K562 (cell line): ENCODE measurements around the gene FCHSD1. TPM values are rescaled to one million over a fixed set of nuclear protein-coding genes. Genes with fewer than 3 reads are reported as not detected.
A peak's percentile ranks its signal among the peaks of the same experiment; 100 is the strongest.

Experiments
- CBX1 ChIP-seq: sonication (generic); IDR thresholded peaks from 2 replicates; pipeline ENCODE4 v1.6.1; 2016; ENCODE audit warnings: antibody characterized with exemption, low read depth, mild to moderate bottlenecking
- CBX5 ChIP-seq: IDR thresholded peaks from 2 replicates; pipeline ENCODE4 v1.6.1; 2014; ENCODE audit warnings: low read depth, borderline replicate concordance
- COPS2 ChIP-seq: fragments of 450-650 bp; conservative IDR thresholded peaks from 2 replicates; pipeline ENCODE4 v1.6.1; 2016; ENCODE audit warnings: mild to moderate bottlenecking, moderate library complexity
- ELF4 ChIP-seq: fragments of 450-650 bp; formaldehyde crosslinking; IDR thresholded peaks from 2 replicates; pipeline ENCODE4 v1.4.0; 2022; ENCODE audit warnings: missing genetic modification characterization
- GABPA ChIP-seq: fragments of 200-800 bp; sonication (Bioruptor generic); conservative IDR thresholded peaks from 2 replicates; pipeline ENCODE4 v1.6.1; 2016; ENCODE audit warnings: low read depth, missing genetic modification characterization, missing compliant biosample characterization
- KLF16 ChIP-seq: IDR thresholded peaks from 2 replicates; pipeline ENCODE4 v1.6.1; 2016; ENCODE audit warnings: antibody characterized with exemption
- LCOR ChIP-seq: sonication (generic); formaldehyde crosslinking; IDR thresholded peaks from 2 replicates; pipeline ENCODE4 v1.8.0; 2022; ENCODE audit warnings: mild to moderate bottlenecking, missing genetic modification reagents
- MBD2 ChIP-seq: sonication (generic); IDR thresholded peaks from 2 replicates; pipeline ENCODE4 v1.6.1; 2016; ENCODE audit warnings: low read depth, borderline replicate concordance
- MYNN ChIP-seq, 2 experiments: sonication (generic); formaldehyde crosslinking in 1 of 2; IDR thresholded peaks; 2 replicates each; pipeline versions ENCODE4 v1.5.0 to v1.6.1; 2016 to 2020; ENCODE audit warnings: antibody characterized with exemption in 1 of 2, missing genetic modification reagents in 1 of 2
- NFIX ChIP-seq: fragments of 250-450 bp; sonication (Bioruptor Pico); IDR thresholded peaks from 2 replicates; pipeline ENCODE4 v1.4.0; 2020; ENCODE audit warnings: low read depth, mild to moderate bottlenecking, moderate library complexity
- RAD21 ChIP-seq, 2 experiments: fragments of 250-450 bp in 1 of 2; fragments of 450-650 bp in 1 of 2; sonication (Bioruptor Pico) in 1 of 2; formaldehyde crosslinking in 1 of 2; IDR thresholded peaks in 1 of 2; conservative IDR thresholded peaks in 1 of 2; 2 replicates each; pipeline versions ENCODE4 v1.4.0 to v1.8.0; 2020 to 2022; ENCODE audit warnings: mild to moderate bottlenecking in 2 of 2, moderate library complexity in 1 of 2
- RBBP5 ChIP-seq: fragments of 200-600 bp; sonication (generic); IDR thresholded peaks from 2 replicates; pipeline ENCODE4 v1.6.1; 2012; ENCODE audit warnings: borderline replicate concordance, mild to moderate bottlenecking, low read length, control low read depth, inconsistent platforms; ENCODE audit not compliant: insufficient read depth, poor library complexity, severe bottlenecking
- SMARCA5 ChIP-seq: fragments of 450-650 bp; IDR thresholded peaks from 2 replicates; pipeline ENCODE4 v1.6.1; 2016
- SMC3 ChIP-seq: conservative IDR thresholded peaks from 2 replicates; pipeline ENCODE4 v1.6.1; 2011; ENCODE audit warnings: low read depth, low read length, improper control_type of control experiment; ENCODE audit not compliant: insufficient read depth
- SRSF3 ChIP-seq: fragments of 200-400 bp; formaldehyde crosslinking; IDR thresholded peaks from 2 replicates; pipeline ENCODE4 v1.6.1; 2016; ENCODE audit warnings: mild to moderate bottlenecking, low read length, moderate library complexity; ENCODE audit not compliant: insufficient read depth
- YY1 ChIP-seq, 3 experiments: IDR thresholded peaks; 2 replicates each; pipeline ENCODE4 v1.6.1; 2011; ENCODE audit warnings: low read length in 2 of 3, mild to moderate bottlenecking in 2 of 3, moderate library complexity in 2 of 3, borderline replicate concordance in 1 of 3, control low read depth in 1 of 3, low read depth in 1 of 3; ENCODE audit not compliant: insufficient read depth in 3 of 3, insufficient replicate concordance in 2 of 3, control insufficient read depth in 1 of 3, insufficient read length in 1 of 3; ENCODE audit errors: extremely low read depth in 1 of 3
- ZBTB12 ChIP-seq: fragments of 250-450 bp; sonication (Bioruptor Pico); IDR thresholded peaks from 2 replicates; pipeline ENCODE4 v1.4.0; 2020
- ZBTB7A ChIP-seq: IDR thresholded peaks from 2 replicates; pipeline ENCODE4 v1.6.1; 2011; ENCODE audit warnings: low read depth, mild to moderate bottlenecking, low read length, moderate library complexity, borderline replicate concordance; ENCODE audit not compliant: control insufficient read depth
- ZNF239 ChIP-seq: fragments of 250-450 bp; sonication (Bioruptor Pico); IDR thresholded peaks from 2 replicates; pipeline ENCODE4 v1.4.0; 2020; ENCODE audit warnings: mild to moderate bottlenecking
- ZNF274 ChIP-seq: IDR thresholded peaks from 2 replicates; pipeline ENCODE4 v1.6.1; 2011; ENCODE audit warnings: low read depth, mild to moderate bottlenecking, low read length, moderate library complexity, borderline replicate concordance
- ZNF282 ChIP-seq: sonication (generic); formaldehyde crosslinking; IDR thresholded peaks from 2 replicates; pipeline ENCODE4 v1.8.1; 2023; ENCODE audit warnings: missing genetic modification reagents
- polyA plus RNA-seq, 8 experiments: library from polyadenylated mRNA; depleted of rRNA in 4 of 8; stranded (reverse) in 5 of 8; unstranded in 3 of 8; fragments of >200 nt; fragmentation: Nextera tagmentation in 2 of 8; fragmentation: Illumina TruSeq in 1 of 8; extraction: Ambion mirVana in 2 of 8; extraction: Trizol in 1 of 8; gene quantifications; 2 replicates each; pipeline versions ENCODE4 v1.2.1 to v1.2.3, GENCODE V29; 2011 to 2014; ENCODE audit warnings: inconsistent platforms in 1 of 8, missing spikeins in 1 of 8
- total RNA-seq, 7 experiments: library from RNA; depleted of rRNA in 6 of 7; stranded (reverse); fragments of >200 nt in 6 of 7; fragmentation: Illumina TruSeq in 2 of 7; extraction: Trizol in 2 of 7; gene quantifications; 2 replicates each; pipeline versions ENCODE4 v1.2.1 to v1.2.3, GENCODE V29; 2011 to 2021; ENCODE audit warnings: low replicate concordance in 1 of 7

The FCHSD1 gene
- total and polyA plus RNA-seq, 9 of the 15 experiments (the other 6 are each of a cell fraction or from before 2014, with no cell fraction given): 0.35 to 37.5 (median 13.6) TPM

GRCh38 chr5:141664733-141665461 is 13.7 kb upstream of the FCHSD1 start (continued):
- no peak for TF ChIP-seq ZBTB12
- TF ChIP-seq GABPA (tag): no peak
- no peak for TF ChIP-seq ZNF282
- peak; percentile 88 to 89 for TF ChIP-seq RAD21 (CRISPR knock-in tag; conservative IDR thresholded peaks at IDR 0.05 in 1 of 2, IDR thresholded peaks at IDR 0.05 in 1 of 2)
- peak; percentile 86 for TF ChIP-seq SMC3
- TF ChIP-seq KLF16: peak; percentile 14; the same call in 1 of the 2 replicates
- no peak for TF ChIP-seq CBX1
- no peak for TF ChIP-seq CBX5
- TF ChIP-seq COPS2: no peak
- TF ChIP-seq RBBP5: no peak
- no peak for TF ChIP-seq MBD2
- 0 out of 2 replicates have a peak, but pooled peaks have one; percentile 39 for TF ChIP-seq MYNN (IDR thresholded peaks at IDR 0.05)
- TF ChIP-seq MYNN (CRISPR knock-in tag; IDR thresholded peaks at IDR 0.05): no peak
- TF ChIP-seq ZNF239 (CRISPR knock-in tag): 0 out of 2 replicates have a peak, but pooled peaks have one; percentile 13
- no peak for TF ChIP-seq SRSF3
- peak; percentile 28; the same call in 1 of the 2 replicates for TF ChIP-seq ELF4 (CRISPR knock-in tag)
- no peak for TF ChIP-seq YY1 (IDR thresholded peaks at IDR 0.05; ENCODE audit: borderline replicate concordance in 1 of 3, control insufficient read depth in 1 of 3, extremely low read depth in 1 of 3, insufficient read depth in 3 of 3, insufficient read length in 1 of 3, insufficient replicate concordance in 2 of 3, low read depth in 1 of 3, low read length in 2 of 3)
- TF ChIP-seq NFIX: no peak
- peak; percentile 78 for TF ChIP-seq ZBTB7A
- TF ChIP-seq LCOR (CRISPR knock-in tag): peak; percentile 71; the same call in 1 of the 2 replicates
- TF ChIP-seq ZNF274: no peak
- no peak for TF ChIP-seq SMARCA5
